Thyroid gland (tissue), 4 donors: ENCODE results near the gene GDF11. TPM values are rescaled to one million over a fixed set of nuclear protein-coding genes. Genes with fewer than 3 reads are reported as not detected.

Experiments
- DNase-seq, 2 donors: peaks; one replicate each; pipeline ENCODE4 v3.0.0-alpha.2; 2019
- H3K27ac ChIP-seq, 3 donors: fragments of 200-600 bp; sonication (generic); 1 replicate in 2 of 3; 2 replicates in 1 of 3; pipeline ENCODE4 v1.5.1; 2016 to 2019; ENCODE audit warnings: mild to moderate bottlenecking in 1 of 3, moderate library complexity in 1 of 3
- H3K27me3 ChIP-seq: fragments of 200-600 bp; sonication (generic); one replicate; pipeline ENCODE4 v1.5.1; 2019
- H3K36me3 ChIP-seq, 2 donors: fragments of 200-600 bp; sonication (generic); one replicate each; pipeline ENCODE4 v1.5.1; 2016 to 2019
- H3K4me1 ChIP-seq, 2 donors: fragments of 200-600 bp; sonication (generic); one replicate each; pipeline ENCODE4 v1.5.1; 2017 to 2019
- H3K4me3 ChIP-seq, 3 donors: fragments of 200-600 bp; sonication (generic); replicated peaks in 1 of 3; 1 replicate in 2 of 3; 2 replicates in 1 of 3; pipeline ENCODE4 v1.5.1; 2016; ENCODE audit warnings: mild to moderate bottlenecking in 1 of 3
- H3K9me3 ChIP-seq: fragments of 200-600 bp; sonication (generic); one replicate; pipeline ENCODE4 v1.5.1; 2017
- CTCF ChIP-seq, 6 experiments: fragments of 200-600 bp in 3 of 6; fragments of 450-650 bp in 3 of 6; sonication (generic) in 3 of 6; IDR thresholded peaks; one replicate each; pipeline ENCODE4 v1.5.1; 2016 to 2019; ENCODE audit warnings: antibody characterized with exemption in 6 of 6, mild to moderate bottlenecking in 2 of 6, inconsistent platforms in 1 of 6, moderate library complexity in 1 of 6
- POLR2A ChIP-seq, 2 donors: fragments of 450-650 bp; IDR thresholded peaks; one replicate each; pipeline ENCODE4 v1.6.1; 2017; ENCODE audit warnings: antibody characterized with exemption in 2 of 2, mild to moderate bottlenecking in 2 of 2, moderate library complexity in 1 of 2
- WGBS, 2 donors: methylation state at CpG; one replicate each; pipeline ENCODE4 v1.1.5; 2017; 5-methylcytosine and 5-hydroxymethylcytosine counted together
- intact Hi-C: fragments of 100-400 bp; cut with DNase I; formaldehyde crosslinking; loops from one replicate; pipeline ENCODE4 v1.15.1; 2023
- total RNA-seq, 4 donors: library from RNA; depleted of rRNA; stranded (reverse); fragments of >200 nt; gene quantifications; one replicate each; pipeline ENCODE4 v1.2.3, GENCODE V29; 2016

Gene GDF11
- total RNA-seq, 4 donors from 2014 or later, result 4.8 to 7.5 (median 6.7) TPM

- DNase-seq, result no peak
- TF ChIP-seq POLR2A (IDR thresholded peaks at IDR 0.05), result no peak
- TF ChIP-seq CTCF (IDR thresholded peaks at IDR 0.05), result no peak
- Histone ChIP-seq H3K9me3 (no peaks in the 10 kb centered on the region), H3K27me3 (no peaks in the 10 kb centered on the region), H3K4me3 (no peak overlapping the region), H3K4me1 (no peaks in the 10 kb centered on the region), H3K27ac (no peak overlapping the region), H3K36me3 (peaks cover 8 to 16% of the 10 kb centered on the region in 2 donors)
- intact Hi-C loops, result no loop called here
- WGBS, 2 donors, result 95 to 96% methylated on average over 3 of the region's 3 CpGs
Observed at GRCh38 chr12:55777856-55778255, 34.9 kb downstream of the GDF11 start.

- TF ChIP-seq CTCF (IDR thresholded peaks at IDR 0.05), result no peak
- Histone ChIP-seq H3K9me3 (no peaks in the 10 kb centered on the region), H3K4me1 (no peaks in the 10 kb centered on the region), H3K27ac (no peak overlapping the region), H3K4me3 (no peak overlapping the region), H3K27me3 (no peaks in the 10 kb centered on the region), H3K36me3 (peaks cover 19 to 32% of the 10 kb centered on the region in 2 donors)
- intact Hi-C loops, result no loop called here
- 85 to 86% methylated on average over 2 of the region's 2 CpGs for WGBS, 2 donors
- DNase-seq, result no peak
Observed at GRCh38 chr12:55780685-55781084, 37.8 kb downstream of the GDF11 start.

- intact Hi-C loops, result no loop called here
- 81 to 86% methylated on average over 7 of the region's 7 CpGs for WGBS, 2 donors
- DNase-seq, result peak in 1 of 2 donors; percentile 27
- H3K36me3 ChIP-seq, result peaks cover 40 to 42% of the 10 kb centered on the region in 2 donors
- H3K4me1 ChIP-seq, result no peaks in the 10 kb centered on the region
- H3K9me3 ChIP-seq, result no peaks in the 10 kb centered on the region
- H3K27me3 ChIP-seq, result no peaks in the 10 kb centered on the region
- TF ChIP-seq POLR2A (IDR thresholded peaks at IDR 0.05) (no peak), CTCF (IDR thresholded peaks at IDR 0.05) (no peak)
- no peak overlapping the region for H3K27ac ChIP-seq
- no peak overlapping the region for H3K4me3 ChIP-seq
Observed at GRCh38 chr12:55788546-55788945, 45.6 kb downstream of the GDF11 start.

GRCh38 chr12:55789171-55789570, 46.2 kb downstream of the GDF11 start:
- Histone ChIP-seq H3K27me3 (no peaks in the 10 kb centered on the region), H3K4me1 (no peaks in the 10 kb centered on the region), H3K9me3 (no peaks in the 10 kb centered on the region), H3K36me3 (peaks cover 39 to 43% of the 10 kb centered on the region in 2 donors), H3K27ac (peak overlapping the region in 1 of 3 donors; percentile 8), H3K4me3 (no peak overlapping the region)
- 89 to 96% methylated on average over 2 of the region's 2 CpGs for WGBS, 2 donors
- no peak for DNase-seq
- TF ChIP-seq CTCF (IDR thresholded peaks at IDR 0.05), result no peak
- TF ChIP-seq POLR2A (IDR thresholded peaks at IDR 0.05), result no peak
- intact Hi-C loops, result no loop called here

- no peak for DNase-seq
- Histone ChIP-seq H3K36me3 (peaks cover 43 to 47% of the 10 kb centered on the region in 2 donors), H3K27me3 (no peaks in the 10 kb centered on the region), H3K4me1 (no peaks in the 10 kb centered on the region), H3K9me3 (no peaks in the 10 kb centered on the region), H3K4me3 (no peak overlapping the region), H3K27ac (no peak overlapping the region)
- intact Hi-C loops, result no loop called here
- TF ChIP-seq POLR2A (IDR thresholded peaks at IDR 0.05) (no peak), CTCF (IDR thresholded peaks at IDR 0.05) (no peak)
- WGBS, 2 donors, result 93 to 96% methylated on average over 4 of the region's 4 CpGs
Observed at GRCh38 chr12:55789893-55790292, 47.0 kb downstream of the GDF11 start.
